ENCODE measurements around the gene AUP1.

The AUP1 gene

GRCh38 chr2:74499940-74500577, 29.4 kb downstream of the AUP1 start:
- no peak for TF ChIP-seq POLR2AphosphoS5 (IDR thresholded peaks at IDR 0.05; ENCODE audit: low read depth, low read length)

GRCh38 chr2:74499267-74499939, 30.1 kb downstream of the AUP1 start, which contains the start of gene LBX2:
TSS of gene LBX2 (minus strand) at chr2:74499603. CDS start at chr2:74499537, 66 bp downstream.
- no peak for TF ChIP-seq REST (IDR thresholded peaks at IDR 0.05; ENCODE audit: insufficient read depth in 1 of 2, low read depth in 2 of 2, low read length in 2 of 2)
- no peak for TF ChIP-seq FOXP2 (optimal IDR thresholded peaks at IDR 0.05; ENCODE audit: borderline replicate concordance, extremely low read depth, extremely low read length, insufficient read depth)
- no peak for TF ChIP-seq TAF1 (IDR thresholded peaks at IDR 0.05; ENCODE audit: borderline replicate concordance, insufficient read depth, low read length)
- no peak for TF ChIP-seq POLR2AphosphoS5 (IDR thresholded peaks at IDR 0.05; ENCODE audit: low read depth, low read length)
- no peak for TF ChIP-seq SIN3A (IDR thresholded peaks at IDR 0.05; ENCODE audit: borderline replicate concordance, insufficient read depth, low read length)

GRCh38 chr2:74498500-74499266, 30.8 kb downstream of the AUP1 start:
- TF ChIP-seq TAF1 (IDR thresholded peaks at IDR 0.05; ENCODE audit: borderline replicate concordance, insufficient read depth, low read length), result no peak
- no peak for TF ChIP-seq SIN3A (IDR thresholded peaks at IDR 0.05; ENCODE audit: borderline replicate concordance, insufficient read depth, low read length)
- TF ChIP-seq POLR2AphosphoS5 (IDR thresholded peaks at IDR 0.05; ENCODE audit: low read depth, low read length), result no peak
- no peak for TF ChIP-seq FOXP2 (optimal IDR thresholded peaks at IDR 0.05; ENCODE audit: borderline replicate concordance, extremely low read depth, extremely low read length, insufficient read depth)
- no peak for TF ChIP-seq REST (IDR thresholded peaks at IDR 0.05; ENCODE audit: insufficient read depth in 1 of 2, low read depth in 2 of 2, low read length in 2 of 2)

GRCh38 chr2:74497777-74498499, 31.6 kb downstream of the AUP1 start:
- TF ChIP-seq POLR2AphosphoS5 (IDR thresholded peaks at IDR 0.05; ENCODE audit: low read depth, low read length) (no peak), FOXP2 (optimal IDR thresholded peaks at IDR 0.05; ENCODE audit: borderline replicate concordance, extremely low read depth, extremely low read length, insufficient read depth) (no peak), TAF1 (IDR thresholded peaks at IDR 0.05; ENCODE audit: borderline replicate concordance, insufficient read depth, low read length) (no peak), SIN3A (IDR thresholded peaks at IDR 0.05; ENCODE audit: borderline replicate concordance, insufficient read depth, low read length) (no peak), REST (IDR thresholded peaks at IDR 0.05; ENCODE audit: insufficient read depth in 1 of 2, low read depth in 2 of 2, low read length in 2 of 2) (no peak)
